ENCODE data around the gene HELZ.
"Not testable (repeated sequence)": the region's sequence is repeated elsewhere in the genome, so short reads cannot be mapped to it uniquely, and the experiment has no call there.

The HELZ gene

GRCh38 chr17:67109111-67109510 lies 135.9 kb downstream of the HELZ start:
- no peak for DNase-seq

GRCh38 chr17:67107811-67108775 lies 136.9 kb downstream of the HELZ start:
- no peak for DNase-seq

- DNase-seq, result no peak
These were observed 137.8 kb downstream of the HELZ start for GRCh38 chr17:67107171-67107570.

GRCh38 chr17:67105213-67105612 lies 139.8 kb downstream of the HELZ start:
- DNase-seq, result no peak

GRCh38 chr17:67104641-67105040 lies 140.4 kb downstream of the HELZ start:
- not testable (repeated sequence) for DNase-seq

GRCh38 chr17:67098006-67098405 lies 147.0 kb downstream of the HELZ start:
- no peak for DNase-seq

GRCh38 chr17:67096609-67097008 lies 148.4 kb downstream of the HELZ start:
- DNase-seq, result no peak

GRCh38 chr17:67095803-67096202 lies 149.2 kb downstream of the HELZ start:
- no peak for DNase-seq

- not testable (repeated sequence) for DNase-seq
These were observed 149.7 kb downstream of the HELZ start for GRCh38 chr17:67095291-67095690.

- no peak for DNase-seq
These were observed 151.6 kb downstream of the HELZ start for GRCh38 chr17:67093348-67093747.

GRCh38 chr17:67092710-67093109 lies 152.3 kb downstream of the HELZ start:
- not testable (repeated sequence) for DNase-seq

GRCh38 chr17:67092291-67092690 lies 152.7 kb downstream of the HELZ start:
- no peak for DNase-seq

GRCh38 chr17:67090341-67090740 lies 154.7 kb downstream of the HELZ start:
- DNase-seq, result no peak

- DNase-seq, result no peak
These were observed 156.4 kb downstream of the HELZ start for GRCh38 chr17:67088639-67089038.

- DNase-seq, result no peak
These were observed 159.6 kb downstream of the HELZ start for GRCh38 chr17:67085406-67085805.

GRCh38 chr17:67082107-67082506 lies 162.9 kb downstream of the HELZ start:
- DNase-seq, result no peak

- no peak for DNase-seq
These were observed 164.2 kb downstream of the HELZ start for GRCh38 chr17:67080804-67081203.

GRCh38 chr17:67079491-67079890 lies 165.5 kb downstream of the HELZ start:
- DNase-seq, result no peak

- DNase-seq, result no peak
These were observed 166.7 kb downstream of the HELZ start for GRCh38 chr17:67078292-67078691.

GRCh38 chr17:67076290-67076689 lies 168.7 kb downstream of the HELZ start:
- no peak for DNase-seq

- no peak for DNase-seq
These were observed 170.2 kb downstream of the HELZ start for GRCh38 chr17:67074781-67075180.

GRCh38 chr17:67072885-67073284 lies 172.1 kb downstream of the HELZ start:
- DNase-seq, result no peak

- no peak for DNase-seq
These were observed 173.4 kb downstream of the HELZ start for GRCh38 chr17:67071595-67071994.

GRCh38 chr17:67069603-67070136 lies 175.3 kb downstream of the HELZ start:
- peak; percentile 64 for DNase-seq
